GM23338 (cell line): ENCODE results near the gene SLX4. TPM values are rescaled to one million over a fixed set of nuclear protein-coding genes. Genes with fewer than 3 reads are reported as not detected.

Experiments
- ATAC-seq: fragments of 200-7000 bp; cut with Tn5 transposase; 3 replicates; pipeline ENCODE4 v1.9.1; 2020
- DNase-seq: peaks from one replicate; pipeline ENCODE4 v3.0.0-alpha.2; 2015; ENCODE audit warnings: low spot score
- H2AFZ ChIP-seq: fragments of 200-600 bp; sonication (generic); 2 replicates; pipeline ENCODE4 v1.8.0; 2016; ENCODE audit warnings: antibody characterized with exemption, mild to moderate bottlenecking, moderate library complexity
- H3F3A ChIP-seq: fragments of 200-600 bp; sonication (generic); replicated peaks from 2 replicates; pipeline ENCODE4 v1.8.0; 2017; ENCODE audit warnings: antibody characterized with exemption, mixed run types, low read depth
- H3K27ac ChIP-seq: fragments of 200-600 bp; sonication (generic); 2 replicates; pipeline ENCODE4 v1.6.1; 2016; ENCODE audit warnings: low read depth
- H3K27me3 ChIP-seq: fragments of 200-600 bp; sonication (generic); 2 replicates; pipeline ENCODE4 v1.8.0; 2016; ENCODE audit warnings: mild to moderate bottlenecking, mixed run types, moderate library complexity; ENCODE audit not compliant: insufficient read depth
- H3K36me3 ChIP-seq: fragments of 200-600 bp; sonication (generic); 2 replicates; pipeline ENCODE4 v1.8.0; 2016; ENCODE audit warnings: mild to moderate bottlenecking; ENCODE audit not compliant: insufficient read depth
- H3K4me1 ChIP-seq: fragments of 200-600 bp; sonication (generic); 2 replicates; pipeline ENCODE4 v1.8.0; 2016; ENCODE audit warnings: mild to moderate bottlenecking, moderate library complexity; ENCODE audit not compliant: insufficient read depth
- H3K4me2 ChIP-seq: fragments of 200-600 bp; sonication (generic); 2 replicates; pipeline ENCODE4 v1.7.1; 2017; ENCODE audit warnings: mixed run types
- H3K4me3 ChIP-seq: fragments of 200-600 bp; sonication (generic); 2 replicates; pipeline ENCODE4 v1.6.1; 2016; ENCODE audit warnings: mixed run types
- H3K79me2 ChIP-seq: fragments of 200-600 bp; sonication (generic); replicated peaks from 2 replicates; pipeline ENCODE4 v1.8.0; 2017; ENCODE audit warnings: mild to moderate bottlenecking; ENCODE audit not compliant: insufficient read depth
- H3K9me2 ChIP-seq: fragments of 200-600 bp; sonication (generic); 2 replicates; pipeline ENCODE4 v1.8.0; 2017; ENCODE audit not compliant: insufficient read depth
- H4K20me1 ChIP-seq: fragments of 200-600 bp; sonication (generic); replicated peaks from 2 replicates; pipeline ENCODE4 v1.8.0; 2017; ENCODE audit warnings: mild to moderate bottlenecking; ENCODE audit not compliant: insufficient read depth
- H3K27ac Mint-ChIP-seq: 2 replicates; pipeline ENCODE4 v1.8.0; 2020; ENCODE audit warnings: inconsistent platforms, mild to moderate bottlenecking, moderate library complexity, mixed read lengths
- H3K27me3 Mint-ChIP-seq: 3 replicates; pipeline ENCODE4 v1.8.0; 2022; ENCODE audit warnings: low read depth, mild to moderate bottlenecking, moderate library complexity, mixed read lengths, inconsistent platforms; ENCODE audit not compliant: insufficient read depth, poor library complexity
- H3K36me3 Mint-ChIP-seq: 3 replicates; pipeline ENCODE4 v1.8.0; 2021; ENCODE audit warnings: low read depth, mild to moderate bottlenecking, inconsistent platforms, moderate library complexity, mixed read lengths
- H3K4me1 Mint-ChIP-seq: 3 replicates; pipeline ENCODE4 v1.8.0; 2020; ENCODE audit warnings: mild to moderate bottlenecking, inconsistent platforms, mixed read lengths
- H3K4me3 Mint-ChIP-seq: 3 replicates; pipeline ENCODE4 v1.8.0; 2021; ENCODE audit warnings: moderate library complexity, mild to moderate bottlenecking, inconsistent platforms, mixed read lengths
- H3K9me3 Mint-ChIP-seq: 3 replicates; pipeline ENCODE4 v1.8.0; 2020; ENCODE audit warnings: moderate library complexity, mild to moderate bottlenecking, inconsistent platforms, mixed read lengths
- CREB1 ChIP-seq: fragments of 250-450 bp; sonication (Bioruptor Pico); IDR thresholded peaks from 2 replicates; pipeline ENCODE4 v1.5.0; 2020; ENCODE audit warnings: low read depth, mild to moderate bottlenecking, moderate library complexity
- ETS1 ChIP-seq: IDR thresholded peaks from 2 replicates; pipeline ENCODE4 v1.6.1; 2016; ENCODE audit warnings: antibody characterized with exemption
- EZH2 ChIP-seq: fragments of 200-600 bp; sonication (generic); IDR thresholded peaks from one replicate; pipeline ENCODE4 v1.8.0; 2017; ENCODE audit warnings: antibody characterized with exemption, mild to moderate bottlenecking, low read depth; ENCODE audit not compliant: unreplicated experiment
- EZH2phosphoT487 ChIP-seq: fragments of 200-600 bp; sonication (generic); IDR thresholded peaks from one replicate; pipeline ENCODE4 v1.8.1; 2018; ENCODE audit warnings: antibody characterized with exemption; ENCODE audit not compliant: unreplicated experiment
- JUNB ChIP-seq: IDR thresholded peaks from one replicate; pipeline ENCODE4 v1.6.1; 2016; ENCODE audit warnings: antibody characterized with exemption; ENCODE audit not compliant: unreplicated experiment
- NANOG ChIP-seq: IDR thresholded peaks from 2 replicates; pipeline ENCODE4 v1.6.1; 2016; ENCODE audit warnings: antibody characterized with exemption, borderline replicate concordance
- POLR2AphosphoS5 ChIP-seq: IDR thresholded peaks from 2 replicates; pipeline ENCODE4 v1.6.1; 2016; ENCODE audit warnings: antibody characterized with exemption, low read depth
- STAT1 ChIP-seq: IDR thresholded peaks from one replicate; pipeline ENCODE4 v1.6.1; 2016; ENCODE audit warnings: antibody characterized with exemption; ENCODE audit not compliant: unreplicated experiment
- ZNF114 ChIP-seq: fragments of 250-450 bp; sonication (Bioruptor Pico); IDR thresholded peaks from 2 replicates; pipeline ENCODE4 v1.5.0; 2020; ENCODE audit warnings: mild to moderate bottlenecking, moderate library complexity
- ZNF331 ChIP-seq: fragments of 250-450 bp; sonication (Bioruptor Pico); IDR thresholded peaks from 2 replicates; pipeline ENCODE4 v1.5.0; 2020; ENCODE audit warnings: low read depth, mild to moderate bottlenecking, moderate library complexity
- ZNF462 ChIP-seq: fragments of 250-450 bp; sonication (Bioruptor Pico); IDR thresholded peaks from 2 replicates; pipeline ENCODE4 v1.5.0; 2020; ENCODE audit warnings: mild to moderate bottlenecking, moderate library complexity
- polyA plus RNA-seq: library from polyadenylated mRNA; unstranded; fragments of >200 nt; fragmentation: Nextera tagmentation; extraction: Ambion mirVana; gene quantifications from 2 replicates; pipeline ENCODE4 v1.2.1, GENCODE V29; 2016
- total RNA-seq: library from RNA; depleted of rRNA; stranded (reverse); fragments of >200 nt; shearing (Covaris generic); gene quantifications from 2 replicates; pipeline ENCODE4 v1.2.3, GENCODE V29; 2014
- TF ChIP-seq, protein P1 (sequence below), 2 experiments: fragments of 200-600 bp in 1 of 2; sonication (generic) in 1 of 2; conservative IDR thresholded peaks; 2 replicates each; pipeline versions ENCODE4 v1.5.1 to v1.6.1; 2016 to 2017; ENCODE audit warnings: antibody characterized with exemption in 2 of 2, low read depth in 2 of 2, mild to moderate bottlenecking in 2 of 2, moderate library complexity in 1 of 2

SLX4 gene
- total and polyA plus RNA-seq, 2 experiments from 2014 or later, result 3.0 to 15.2 TPM

- H3K4me3 ChIP-seq, result no peak overlapping the region
- no peak overlapping the region for H3K27ac ChIP-seq
- H3K9me2 ChIP-seq, result no peaks in the 10 kb centered on the region
- no peak overlapping the region for H2AFZ ChIP-seq
- no peaks in the 10 kb centered on the region for H3K4me1 ChIP-seq
- no peaks in the 10 kb centered on the region for H3K27me3 ChIP-seq
- ATAC-seq (peak; percentile 81), DNase-seq (peak; percentile 24)
- Mint-ChIP-seq H3K27me3 (peaks cover 13% of the 10 kb centered on the region), H3K4me3 (no peak overlapping the region), H3K36me3 (no peaks in the 10 kb centered on the region; the same call in 2 of the 3 replicates), H3K27ac (no peak overlapping the region), H3K4me1 (peaks cover 8% of the 10 kb centered on the region; the same call in 2 of the 3 replicates), H3K9me3 (no peaks in the 10 kb centered on the region)
- no peaks in the 10 kb centered on the region; the same call in 1 of the 2 replicates for H4K20me1 ChIP-seq
- H3F3A ChIP-seq, result no peaks in the 10 kb centered on the region
- TF ChIP-seq, protein P1, sequence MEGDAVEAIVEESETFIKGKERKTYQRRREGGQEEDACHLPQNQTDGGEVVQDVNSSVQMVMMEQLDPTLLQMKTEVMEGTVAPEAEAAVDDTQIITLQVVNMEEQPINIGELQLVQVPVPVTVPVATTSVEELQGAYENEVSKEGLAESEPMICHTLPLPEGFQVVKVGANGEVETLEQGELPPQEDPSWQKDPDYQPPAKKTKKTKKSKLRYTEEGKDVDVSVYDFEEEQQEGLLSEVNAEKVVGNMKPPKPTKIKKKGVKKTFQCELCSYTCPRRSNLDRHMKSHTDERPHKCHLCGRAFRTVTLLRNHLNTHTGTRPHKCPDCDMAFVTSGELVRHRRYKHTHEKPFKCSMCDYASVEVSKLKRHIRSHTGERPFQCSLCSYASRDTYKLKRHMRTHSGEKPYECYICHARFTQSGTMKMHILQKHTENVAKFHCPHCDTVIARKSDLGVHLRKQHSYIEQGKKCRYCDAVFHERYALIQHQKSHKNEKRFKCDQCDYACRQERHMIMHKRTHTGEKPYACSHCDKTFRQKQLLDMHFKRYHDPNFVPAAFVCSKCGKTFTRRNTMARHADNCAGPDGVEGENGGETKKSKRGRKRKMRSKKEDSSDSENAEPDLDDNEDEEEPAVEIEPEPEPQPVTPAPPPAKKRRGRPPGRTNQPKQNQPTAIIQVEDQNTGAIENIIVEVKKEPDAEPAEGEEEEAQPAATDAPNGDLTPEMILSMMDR (conservative IDR thresholded peaks at IDR 0.05; ENCODE audit: low read depth in 2 of 2), result no peak
- TF ChIP-seq STAT1 (no peak), ZNF462 (CRISPR knock-in tag) (no peak), ZNF114 (CRISPR knock-in tag) (no peak), CREB1 (no peak), JUNB (no peak), ZNF331 (no peak), NANOG (no peak), EZH2phosphoT487 (no peak), ETS1 (no peak), EZH2 (no peak), POLR2AphosphoS5 (no peak)
- H3K36me3 ChIP-seq, result no peaks in the 10 kb centered on the region
- H3K4me2 ChIP-seq, result no peak overlapping the region
- H3K79me2 ChIP-seq, result no peaks in the 10 kb centered on the region
Observed at GRCh38 chr16:3541527-3542155, 69.8 kb downstream of the SLX4 start.
